ENCODE results near the gene DHRS12.

- TF ChIP-seq POLR2A (IDR thresholded peaks at IDR 0.05) (no peak), CTCF (IDR thresholded peaks at IDR 0.05) (no peak)
Measured at GRCh38 chr13:51739027-51739764, 64.8 kb downstream of the DHRS12 start.

Measured in lower leg skin (tissue), 3 donors.